HUES48 (cell line): Measurements from ENCODE around the gene APOM.

Experiments used
- H3K27ac ChIP-seq: one replicate; pipeline ENCODE4 v1.7.0; 2013; ENCODE audit warnings: low read depth, low read length, inconsistent platforms
- H3K27me3 ChIP-seq: 2 replicates; pipeline ENCODE4 v1.6.1; 2013; ENCODE audit warnings: mild to moderate bottlenecking, low read length; ENCODE audit not compliant: control insufficient read depth, insufficient read depth
- H3K36me3 ChIP-seq: 2 replicates; pipeline ENCODE4 v1.6.1; 2013; ENCODE audit warnings: low read length; ENCODE audit not compliant: control insufficient read depth, insufficient read depth
- H3K4me1 ChIP-seq: 2 replicates; pipeline ENCODE4 v1.6.1; 2013; ENCODE audit warnings: mild to moderate bottlenecking, low read length; ENCODE audit not compliant: control insufficient read depth, insufficient read depth
- H3K4me3 ChIP-seq: 2 replicates; pipeline ENCODE4 v1.5.1; 2013; ENCODE audit warnings: mild to moderate bottlenecking, low read depth, low read length
- H3K9ac ChIP-seq: 2 replicates; pipeline ENCODE4 v1.6.1; 2013; ENCODE audit warnings: mild to moderate bottlenecking, low read depth, low read length, moderate library complexity
- H3K9me3 ChIP-seq: 2 replicates; pipeline ENCODE4 v1.6.1; 2013; ENCODE audit warnings: low read length; ENCODE audit not compliant: control insufficient read depth, insufficient read depth

Gene APOM

DNA sequence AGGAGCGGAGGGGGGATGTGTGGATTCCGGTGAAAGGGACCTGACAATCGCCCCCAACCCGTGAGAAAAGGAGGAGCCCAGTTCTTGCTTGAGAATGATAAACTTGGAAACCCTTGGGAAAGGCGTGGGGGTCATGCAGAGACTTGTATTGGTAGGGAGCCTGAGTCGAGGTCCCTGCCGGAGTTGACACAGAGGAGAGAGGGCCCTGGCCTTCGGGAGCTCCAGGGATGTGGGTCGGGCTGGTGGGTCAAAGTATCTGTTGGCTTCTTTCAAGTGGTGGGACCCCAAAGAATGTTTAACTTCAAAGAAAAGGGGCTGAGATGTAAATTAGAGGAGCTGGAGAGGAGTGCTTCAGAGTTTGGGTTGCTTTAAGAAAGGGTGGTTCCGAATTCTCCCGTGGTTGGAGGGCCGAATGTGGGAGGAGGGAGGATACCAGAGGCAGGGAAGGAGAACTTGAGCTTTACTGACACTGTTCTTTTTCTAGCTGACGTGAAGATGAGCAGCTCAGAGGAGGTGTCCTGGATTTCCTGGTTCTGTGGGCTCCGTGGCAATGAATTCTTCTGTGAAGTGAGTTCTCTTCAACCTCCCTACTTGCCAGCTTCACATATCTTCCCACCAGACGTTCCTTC lies 10.8 kb downstream of the APOM start:
- Histone ChIP-seq H3K36me3 (peaks cover 68% of the 10 kb centered on the region), H3K27me3 (no peaks in the 10 kb centered on the region)

DNA sequence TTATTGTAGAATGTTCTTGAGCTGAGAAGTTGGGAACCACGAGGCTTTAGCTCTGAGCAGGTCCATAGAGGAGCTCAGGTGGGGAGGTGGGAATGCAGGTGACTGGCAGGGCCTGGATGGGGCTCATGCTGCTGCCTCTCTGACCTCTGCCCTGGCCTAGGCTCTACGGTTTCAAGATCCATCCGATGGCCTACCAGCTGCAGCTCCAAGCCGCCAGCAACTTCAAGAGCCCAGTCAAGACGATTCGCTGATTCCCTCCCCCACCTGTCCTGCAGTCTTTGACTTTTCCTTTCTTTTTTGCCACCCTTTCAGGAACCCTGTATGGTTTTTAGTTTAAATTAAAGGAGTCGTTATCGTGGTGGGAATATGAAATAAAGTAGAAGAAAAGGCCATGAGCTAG lies 14.0 kb downstream of the APOM start, which contains the start of gene LY6G5B:
Gene LY6G5B, plus strand, starts transcription at position 301 of the 400 bp plus-strand sequence. CDS start 975 bp downstream, outside the sequence.
- Histone ChIP-seq H3K36me3 (peaks cover 60% of the 10 kb centered on the region), H3K4me1 (peaks cover 5% of the 10 kb centered on the region), H3K9ac (no peak within 1 kb of the TSS), H3K27ac (no peak within 1 kb of the TSS), H3K27me3 (no peaks in the 10 kb centered on the region), H3K9me3 (no peaks in the 10 kb centered on the region), H3K4me3 (no peak within 1 kb of the TSS)

More for the DNA sequence above, 10.8 kb downstream of the APOM start:
- Histone ChIP-seq H3K9me3 (no peaks in the 10 kb centered on the region), H3K4me1 (peaks cover 12% of the 10 kb centered on the region), H3K9ac (peak overlapping the region; percentile 61; the same call in 1 of the 2 replicates), H3K4me3 (peak overlapping the region; percentile 98), H3K27ac (peak overlapping the region; percentile 84)

GRCh38 chr6:31676322-31676903 lies 20.7 kb downstream of the APOM start:
- no peak overlapping the region for H3K27ac ChIP-seq
- H3K4me3 ChIP-seq, result no peak overlapping the region
- H3K9ac ChIP-seq, result no peak overlapping the region
- H3K36me3 ChIP-seq, result peaks cover 18% of the 10 kb centered on the region
- peaks cover 7% of the 10 kb centered on the region for H3K27me3 ChIP-seq
- no peaks in the 10 kb centered on the region for H3K9me3 ChIP-seq
- 0 out of 2 replicates have a peak, but pooled peaks cover 3% of the 10 kb centered on the region for H3K4me1 ChIP-seq

GRCh38 chr6:31676904-31677303 lies 21.2 kb downstream of the APOM start:
- Histone ChIP-seq H3K36me3 (peaks cover 13% of the 10 kb centered on the region), H3K4me3 (no peak overlapping the region), H3K27me3 (peaks cover 11% of the 10 kb centered on the region), H3K9me3 (no peaks in the 10 kb centered on the region), H3K4me1 (0 out of 2 replicates have a peak, but pooled peaks cover 3% of the 10 kb centered on the region), H3K9ac (no peak overlapping the region), H3K27ac (no peak overlapping the region)

DNA sequence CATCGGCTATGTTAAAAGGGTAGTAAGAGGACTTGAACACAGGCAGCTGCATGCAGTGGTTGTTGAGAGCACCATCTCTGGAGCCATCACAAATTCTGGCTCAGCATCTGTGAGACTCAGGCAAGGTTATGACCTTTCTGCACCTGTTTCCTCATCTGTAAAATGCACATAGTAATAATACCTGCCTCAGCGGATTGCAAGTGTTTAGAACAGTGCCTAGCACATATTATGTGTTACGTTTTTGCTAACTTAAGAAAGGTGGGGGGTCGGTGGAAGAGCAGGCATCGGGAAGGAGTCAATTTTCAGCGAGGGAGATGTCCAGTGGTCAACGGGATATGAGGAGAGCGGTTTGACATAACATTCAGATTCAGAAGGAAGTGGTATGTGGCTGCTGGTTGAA lies 22.3 kb downstream of the APOM start:
- no peak overlapping the region for H3K4me3 ChIP-seq
- H3K4me1 ChIP-seq, result 0 out of 2 replicates have a peak, but pooled peaks cover 3% of the 10 kb centered on the region
- H3K36me3 ChIP-seq, result peaks cover 4% of the 10 kb centered on the region; the same call in 1 of the 2 replicates
- H3K27ac ChIP-seq, result no peak overlapping the region
- H3K27me3 ChIP-seq, result peaks cover 17% of the 10 kb centered on the region
- 0 out of 2 replicates have a peak overlapping the region, but pooled peaks have one; percentile 23 for H3K9ac ChIP-seq
- no peaks in the 10 kb centered on the region for H3K9me3 ChIP-seq

- peak within 1 kb of the TSS; percentile 51 for H3K4me3 ChIP-seq
- no peak within 1 kb of the TSS for H3K27ac ChIP-seq
- H3K4me1 ChIP-seq, result peaks cover 6% of the 10 kb centered on the region; the same call in 1 of the 2 replicates
- peaks cover 17% of the 10 kb centered on the region for H3K27me3 ChIP-seq
- H3K36me3 ChIP-seq, result no peaks in the 10 kb centered on the region; the same call in 1 of the 2 replicates
- no peak within 1 kb of the TSS for H3K9ac ChIP-seq
- no peaks in the 10 kb centered on the region for H3K9me3 ChIP-seq
These were observed 24.8 kb downstream of the APOM start, which contains the start of gene LY6G5C for GRCh38 chr6:31680226-31681134. TSS of gene LY6G5C (minus strand) at chr6:31681067. CDS start at chr6:31680373, 694 bp downstream.

DNA sequence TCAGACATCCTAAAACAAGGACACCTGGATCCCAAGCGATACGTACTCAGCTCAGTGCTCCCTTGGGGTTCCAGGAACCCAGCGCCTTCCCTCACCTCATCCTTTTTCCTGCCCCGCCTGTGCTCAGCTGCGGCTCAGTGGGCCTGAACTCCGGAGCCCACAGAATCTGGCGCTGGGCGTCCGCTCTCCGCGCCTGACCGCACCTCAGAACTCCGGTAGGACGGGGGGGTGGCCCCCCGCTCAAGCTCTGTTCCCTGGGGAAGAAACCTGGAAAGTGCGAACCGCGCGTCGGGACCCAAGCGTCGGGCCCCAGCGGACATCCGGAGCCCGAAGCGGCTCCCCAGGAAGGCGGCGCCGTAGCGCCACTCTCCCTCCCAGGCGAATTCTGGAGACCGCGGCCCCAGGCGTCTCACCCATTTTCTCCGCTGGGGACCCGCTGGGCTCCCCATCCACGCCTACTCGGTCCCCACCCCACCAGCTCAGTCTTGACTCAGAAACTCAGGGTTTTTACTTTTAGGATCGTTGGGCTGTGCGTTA lies 25.5 kb downstream of the APOM start:
- peaks cover 5% of the 10 kb centered on the region; the same call in 1 of the 2 replicates for H3K36me3 ChIP-seq
- peaks cover 6% of the 10 kb centered on the region; the same call in 1 of the 2 replicates for H3K4me1 ChIP-seq
- peak overlapping the region; percentile 51 for H3K4me3 ChIP-seq
- H3K9ac ChIP-seq, result no peak overlapping the region
- no peak overlapping the region for H3K27ac ChIP-seq
- H3K27me3 ChIP-seq, result peaks cover 17% of the 10 kb centered on the region
- H3K9me3 ChIP-seq, result no peaks in the 10 kb centered on the region

- peaks cover 17% of the 10 kb centered on the region for H3K27me3 ChIP-seq
- peak overlapping the region; percentile 60 for H3K4me3 ChIP-seq
- no peak overlapping the region for H3K9ac ChIP-seq
- H3K9me3 ChIP-seq, result no peaks in the 10 kb centered on the region
- no peak overlapping the region for H3K27ac ChIP-seq
- H3K4me1 ChIP-seq, result peaks cover 10% of the 10 kb centered on the region; the same call in 1 of the 2 replicates
- H3K36me3 ChIP-seq, result peaks cover 29% of the 10 kb centered on the region
These were observed 27.9 kb downstream of the APOM start for GRCh38 chr6:31683591-31683990.

DNA sequence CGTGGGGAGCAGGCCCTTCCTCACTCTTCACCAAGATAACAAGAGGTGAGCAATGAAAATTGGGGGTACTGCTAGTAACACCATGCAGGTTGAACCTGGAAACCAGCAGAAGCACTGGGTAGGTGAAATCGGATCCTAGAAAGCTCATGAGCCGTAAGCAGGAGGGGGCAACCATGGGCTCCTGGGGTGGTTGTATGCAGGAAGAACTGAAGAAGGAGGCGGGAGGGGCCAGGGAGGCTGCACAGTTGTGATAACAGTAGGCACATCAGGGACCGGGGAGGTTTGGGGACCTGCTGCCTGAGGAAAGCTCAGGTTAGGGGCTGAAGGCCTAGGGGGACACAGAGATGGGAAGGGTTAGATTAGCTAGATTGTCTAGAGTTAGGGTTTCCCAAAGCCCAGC lies 30.8 kb downstream of the APOM start:
- peaks cover 58% of the 10 kb centered on the region for H3K36me3 ChIP-seq
- peaks cover 9% of the 10 kb centered on the region for H3K27me3 ChIP-seq
- no peak overlapping the region for H3K27ac ChIP-seq
- no peak overlapping the region for H3K9ac ChIP-seq
- no peak overlapping the region for H3K4me3 ChIP-seq
- H3K4me1 ChIP-seq, result peaks cover 7% of the 10 kb centered on the region; the same call in 1 of the 2 replicates
- no peaks in the 10 kb centered on the region for H3K9me3 ChIP-seq

GRCh38 chr6:31687321-31687720 lies 31.6 kb downstream of the APOM start:
- H3K36me3 ChIP-seq, result peaks cover 64% of the 10 kb centered on the region
- peaks cover under 1% of the 10 kb centered on the region for H3K27me3 ChIP-seq

More at GRCh38 chr6:31687321-31687720, 31.6 kb downstream of the APOM start:
- no peak overlapping the region for H3K27ac ChIP-seq
- H3K4me3 ChIP-seq, result no peak overlapping the region
- H3K9me3 ChIP-seq, result no peaks in the 10 kb centered on the region
- H3K9ac ChIP-seq, result no peak overlapping the region
- H3K4me1 ChIP-seq, result peaks cover 7% of the 10 kb centered on the region; the same call in 1 of the 2 replicates
